Kidney capillary endothelial cell (primary cell): ENCODE measurements around the gene RGS2.

Experiments
- DNase-seq: peaks from one replicate; pipeline ENCODE4 v3.0.0-alpha.2; 2018; ENCODE audit warnings: low spot score

Gene RGS2

DNA sequence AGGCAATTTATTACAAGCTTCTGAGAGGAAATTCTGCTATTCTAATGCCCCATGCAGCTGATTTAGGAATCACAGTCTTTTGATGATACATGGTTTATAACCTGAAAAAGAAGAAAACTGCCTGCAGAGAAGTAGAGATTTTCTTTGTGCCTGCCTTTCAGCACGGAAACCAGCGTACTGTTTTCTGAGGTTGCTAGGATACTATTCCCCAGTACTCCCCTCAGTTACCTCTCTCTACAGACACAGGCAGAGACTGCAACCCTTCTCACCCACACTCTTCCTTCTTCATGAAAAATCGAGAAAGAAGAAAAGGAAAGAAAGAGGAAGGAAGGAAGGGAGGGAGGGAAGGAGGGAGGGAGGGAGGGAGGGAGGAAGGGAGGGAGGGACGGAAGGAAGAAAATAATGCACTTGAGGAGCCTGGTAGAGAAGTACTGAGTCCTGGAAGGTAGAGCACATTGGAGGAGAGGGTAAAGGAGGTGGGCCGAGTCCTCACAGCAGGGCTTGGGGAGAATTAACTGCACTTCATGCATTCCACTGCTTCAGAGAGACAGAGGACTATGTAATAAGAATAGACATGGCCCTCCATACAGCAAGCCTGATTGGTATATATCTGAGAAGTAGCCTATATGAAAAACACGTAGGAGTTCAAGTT, 21.9 kb downstream of the RGS2 start:
- no peak for DNase-seq

DNA sequence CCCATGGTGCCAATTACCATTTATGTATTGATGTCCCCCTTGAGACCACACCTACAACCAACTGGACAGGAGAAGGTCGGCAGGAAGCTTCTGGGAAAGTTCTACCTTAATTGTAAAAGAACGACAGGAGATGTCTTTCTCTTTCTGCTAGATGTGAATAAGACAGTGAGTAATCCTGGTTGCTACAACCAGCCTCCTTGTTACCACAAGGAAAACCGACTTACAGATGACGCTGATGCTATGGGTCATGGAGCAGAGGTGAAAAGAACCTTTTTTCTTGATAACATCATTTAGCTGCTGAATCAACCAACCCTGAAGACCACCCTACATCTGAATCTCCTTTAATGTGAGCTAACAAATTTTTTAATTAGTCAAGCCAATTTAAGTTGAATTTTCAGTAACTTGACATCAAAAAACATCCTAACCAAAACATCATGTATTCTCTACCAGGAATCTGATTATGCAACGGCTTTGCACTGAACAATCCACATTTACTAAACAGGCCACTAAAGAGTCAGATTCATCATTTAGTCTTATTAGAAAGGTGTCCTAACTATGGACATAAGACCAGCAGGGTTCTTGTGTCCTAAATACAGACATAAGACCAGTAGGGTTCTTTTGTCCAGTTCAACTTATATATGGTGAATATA, 23.0 kb downstream of the RGS2 start:
- no peak for DNase-seq

DNA sequence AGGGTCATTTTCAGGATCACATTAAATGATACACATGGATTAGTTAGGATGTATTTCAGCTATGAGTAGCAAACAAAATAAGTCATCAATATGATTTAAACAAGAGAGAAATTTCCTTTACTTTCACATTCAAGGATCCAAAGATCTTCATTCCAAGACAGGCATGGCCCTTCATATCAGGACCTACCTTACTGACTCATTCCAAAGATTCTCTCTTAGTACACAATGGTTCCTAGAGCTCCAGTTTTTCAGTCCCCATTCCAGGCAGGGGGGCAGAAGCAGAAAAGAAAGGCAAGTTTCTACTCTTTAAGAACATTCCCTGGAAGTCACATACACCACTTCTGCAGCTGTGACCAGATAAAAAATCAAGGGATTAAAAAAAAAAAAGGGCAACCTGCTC, 23.7 kb downstream of the RGS2 start:
- no peak for DNase-seq

DNA sequence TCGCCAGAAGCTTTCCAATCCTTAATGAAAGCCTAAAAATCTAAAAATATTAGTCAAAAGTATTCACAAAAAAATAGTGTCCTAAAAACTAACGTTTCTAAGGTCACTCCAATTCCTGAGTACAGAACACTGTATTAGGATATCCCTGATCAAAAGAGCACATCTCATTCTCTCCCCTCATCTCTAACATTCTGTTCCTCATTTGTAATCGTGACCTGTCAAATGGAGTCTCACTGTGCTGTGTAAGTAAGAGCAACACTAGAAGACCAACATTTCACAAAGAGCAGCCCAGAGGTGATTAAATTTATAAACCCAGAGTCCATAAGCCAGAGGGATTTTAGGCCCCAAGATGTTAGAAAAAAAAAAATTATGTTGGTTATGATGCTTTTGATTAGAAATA, 26.3 kb downstream of the RGS2 start:
- no peak for DNase-seq

DNA sequence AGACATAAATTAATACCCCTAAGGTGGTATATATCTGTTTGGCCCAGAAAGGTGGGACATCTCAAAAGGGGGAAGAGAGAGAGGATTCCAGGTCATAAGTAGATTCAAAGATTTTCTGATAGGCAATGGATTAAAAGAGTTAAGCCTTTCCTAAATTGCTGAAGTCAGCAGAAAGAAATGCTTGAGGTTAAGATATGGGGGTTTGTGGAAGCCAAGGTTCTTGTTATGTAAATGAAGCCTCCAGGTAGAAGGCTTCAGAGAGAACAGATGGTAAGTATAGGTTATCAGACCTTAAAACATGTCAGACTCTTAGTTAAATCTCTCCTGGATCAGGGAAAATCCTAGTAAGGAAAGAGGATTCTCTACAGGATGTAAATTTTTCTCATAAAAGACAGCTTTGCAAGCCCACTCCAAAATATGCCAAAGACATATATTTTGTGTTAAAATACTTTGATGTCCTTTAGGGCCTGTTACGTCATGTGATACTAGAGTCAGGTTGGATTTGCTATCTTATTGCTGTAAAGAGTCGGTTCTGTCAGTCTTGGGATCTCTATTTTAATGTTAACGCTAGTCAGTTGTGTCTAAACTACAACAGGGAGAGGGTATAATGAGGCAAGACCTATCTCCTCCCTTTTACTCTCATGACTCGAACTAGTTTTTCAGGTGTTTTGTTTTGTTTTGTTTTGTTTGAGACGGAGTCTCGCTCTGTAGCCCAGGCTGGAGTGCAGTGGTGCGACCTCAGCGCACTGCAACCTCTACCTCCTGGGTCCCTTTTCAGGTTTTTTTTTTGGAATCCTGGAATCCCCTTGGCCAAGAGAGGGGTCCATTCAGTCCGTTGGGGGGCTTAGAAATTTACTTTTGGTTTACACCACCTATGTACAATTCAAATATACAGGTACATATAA, 30.6 kb downstream of the RGS2 start:
- no peak for DNase-seq

DNA sequence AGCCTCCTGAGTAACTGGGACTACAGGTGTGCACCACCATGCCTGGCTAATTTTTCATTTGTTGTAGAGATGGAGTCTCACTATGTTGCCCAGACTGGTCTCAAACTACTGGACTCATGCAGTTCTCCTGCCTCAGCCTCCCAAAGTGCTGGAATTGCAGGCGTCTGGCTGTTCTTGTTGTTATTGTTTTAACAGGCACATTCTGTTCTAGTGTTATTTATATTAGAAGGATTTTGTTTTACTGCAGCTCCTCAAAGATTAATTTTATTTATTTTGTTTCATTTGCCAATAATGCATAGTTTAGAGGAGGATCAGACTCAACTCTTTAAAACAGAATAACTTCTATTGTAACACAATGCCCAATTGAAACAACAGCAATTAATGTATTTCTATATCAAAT, 35.5 kb downstream of the RGS2 start:
- DNase-seq, result no peak

DNA sequence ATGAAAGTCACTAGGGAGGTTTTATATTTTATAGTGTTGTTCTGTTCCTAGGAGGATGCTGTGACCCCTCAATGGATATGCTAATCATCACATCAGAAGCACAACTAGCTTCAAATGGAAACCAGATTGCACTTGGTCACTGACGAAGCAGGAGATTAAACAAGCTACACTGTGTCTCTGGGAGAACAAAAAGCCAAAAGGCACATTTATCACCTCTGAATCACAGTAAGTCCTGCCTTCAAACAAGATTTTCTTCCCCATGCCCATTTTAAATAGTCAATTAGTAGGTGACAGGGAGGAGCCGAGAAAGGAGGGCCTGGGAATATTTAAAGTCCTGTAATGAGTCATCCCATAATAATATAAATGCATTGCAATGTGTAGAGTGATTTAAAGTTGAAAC, 38.1 kb downstream of the RGS2 start:
- no peak for DNase-seq

DNA sequence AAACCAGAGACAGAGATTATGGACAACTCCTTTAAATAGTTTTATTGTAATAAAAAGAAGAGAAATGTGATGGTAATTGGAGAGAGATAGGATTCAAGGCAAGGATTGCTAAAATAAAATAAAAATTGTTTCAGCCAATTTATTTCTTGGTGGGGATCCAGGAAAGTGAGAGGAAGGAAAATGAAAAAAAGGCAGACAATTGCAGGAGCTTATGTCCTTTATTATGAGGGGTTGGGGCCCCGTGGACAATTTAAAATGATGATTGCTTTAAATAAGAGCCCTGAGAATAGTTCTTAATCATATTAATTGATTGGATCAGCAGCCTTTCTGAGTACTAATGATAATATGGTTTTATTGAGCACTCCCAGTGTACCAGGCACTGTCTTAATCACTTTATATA, 40.2 kb downstream of the RGS2 start:
- no peak for DNase-seq

DNA sequence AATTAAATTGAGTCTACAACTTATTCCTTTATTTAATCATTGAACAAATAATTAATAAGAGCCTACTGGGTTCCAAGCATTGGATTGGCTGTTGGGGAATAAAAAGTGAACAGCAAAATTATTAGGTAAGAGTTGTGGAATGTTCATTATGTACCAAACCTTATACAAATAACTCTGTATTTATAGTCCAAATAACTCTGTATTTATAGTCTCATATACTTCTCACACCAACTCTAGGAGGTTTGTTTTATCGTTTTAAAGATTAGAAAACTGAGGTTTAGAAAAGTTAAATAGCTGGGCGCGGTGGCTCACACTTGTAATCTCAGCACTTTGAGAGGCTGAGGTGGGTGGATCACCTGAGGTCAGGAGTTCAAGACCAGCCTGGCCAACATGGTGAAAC, 40.6 kb downstream of the RGS2 start:
- no peak for DNase-seq

DNA sequence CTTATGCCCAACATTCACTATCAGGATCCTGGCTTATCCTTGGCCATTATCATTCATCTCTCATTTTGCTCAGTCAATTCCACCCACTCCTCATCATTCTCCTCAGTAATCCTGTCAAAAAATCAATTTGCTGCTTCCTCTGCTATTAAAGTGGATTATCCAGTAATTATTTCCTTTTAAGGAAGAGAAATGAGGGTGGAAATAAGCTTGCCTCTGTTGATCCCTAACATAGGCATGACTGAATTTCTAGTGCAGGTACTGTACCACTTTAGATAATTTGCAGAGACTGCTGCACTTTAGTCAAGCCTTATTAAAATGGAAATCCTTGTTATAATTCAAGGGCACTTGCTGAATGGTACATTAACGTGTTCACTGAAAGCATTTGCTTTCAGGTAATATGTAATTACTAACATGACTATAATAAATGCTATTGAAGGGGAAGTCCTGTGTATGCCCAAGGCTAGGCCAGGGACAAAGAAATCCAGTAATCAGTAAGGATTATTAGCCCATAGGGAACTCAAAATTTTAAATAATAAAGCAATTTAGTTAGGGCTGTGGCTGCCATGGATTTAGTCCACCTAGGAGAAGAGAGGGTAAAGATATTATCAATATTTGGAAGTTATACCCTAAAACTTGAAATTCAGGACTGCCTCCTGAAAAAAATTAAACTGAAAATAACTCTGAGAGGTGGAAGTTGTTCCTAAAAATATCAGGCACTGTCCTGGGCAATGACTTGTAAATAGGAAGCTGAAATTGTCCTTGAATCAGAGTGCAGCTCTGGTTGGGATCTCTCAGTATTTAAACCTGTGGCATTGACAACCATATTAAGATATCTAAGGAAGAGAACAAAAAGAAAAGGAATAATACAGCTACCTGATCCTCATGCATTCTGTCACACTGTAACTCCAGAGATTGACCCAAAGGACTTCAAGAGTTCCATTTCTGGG, 43.4 kb downstream of the RGS2 start:
- no peak for DNase-seq

DNA sequence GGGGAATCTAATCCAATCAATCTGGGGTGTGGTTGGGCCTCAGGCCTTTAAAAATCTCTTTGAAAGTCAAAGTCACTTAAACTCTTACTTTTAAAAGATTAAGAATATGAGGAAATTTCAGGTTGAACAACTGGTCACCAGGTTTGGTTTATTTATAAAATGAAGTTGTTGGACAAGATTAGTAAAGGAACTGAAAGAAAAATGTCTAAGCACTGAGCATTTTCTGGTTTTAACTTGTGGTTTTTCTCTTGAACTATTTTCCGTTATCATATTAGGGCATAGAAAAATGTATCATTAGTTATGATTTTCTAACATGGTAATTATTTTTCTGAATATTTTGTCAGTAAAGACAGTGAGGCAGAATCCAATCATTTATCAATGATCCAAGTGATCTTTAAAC, 49.6 kb downstream of the RGS2 start:
- no peak for DNase-seq

DNA sequence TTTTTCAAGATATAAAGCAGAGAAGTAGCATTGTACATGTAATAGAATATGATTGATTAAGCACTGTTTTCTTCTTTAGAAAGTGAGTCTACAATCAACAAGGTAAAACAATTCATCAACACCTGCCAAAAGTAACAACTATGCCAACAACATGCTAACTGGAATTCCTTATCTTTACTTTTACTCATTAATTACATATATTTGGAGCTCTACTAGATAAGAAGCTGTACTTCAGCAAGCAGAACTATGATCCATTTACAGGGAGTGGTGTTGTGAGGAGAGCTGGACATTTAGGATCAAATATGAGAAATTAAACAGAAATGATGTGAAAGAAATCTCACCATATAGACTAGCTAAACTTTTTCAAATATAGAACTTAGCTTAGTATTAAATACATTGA, 51.0 kb downstream of the RGS2 start:
- no peak for DNase-seq

DNA sequence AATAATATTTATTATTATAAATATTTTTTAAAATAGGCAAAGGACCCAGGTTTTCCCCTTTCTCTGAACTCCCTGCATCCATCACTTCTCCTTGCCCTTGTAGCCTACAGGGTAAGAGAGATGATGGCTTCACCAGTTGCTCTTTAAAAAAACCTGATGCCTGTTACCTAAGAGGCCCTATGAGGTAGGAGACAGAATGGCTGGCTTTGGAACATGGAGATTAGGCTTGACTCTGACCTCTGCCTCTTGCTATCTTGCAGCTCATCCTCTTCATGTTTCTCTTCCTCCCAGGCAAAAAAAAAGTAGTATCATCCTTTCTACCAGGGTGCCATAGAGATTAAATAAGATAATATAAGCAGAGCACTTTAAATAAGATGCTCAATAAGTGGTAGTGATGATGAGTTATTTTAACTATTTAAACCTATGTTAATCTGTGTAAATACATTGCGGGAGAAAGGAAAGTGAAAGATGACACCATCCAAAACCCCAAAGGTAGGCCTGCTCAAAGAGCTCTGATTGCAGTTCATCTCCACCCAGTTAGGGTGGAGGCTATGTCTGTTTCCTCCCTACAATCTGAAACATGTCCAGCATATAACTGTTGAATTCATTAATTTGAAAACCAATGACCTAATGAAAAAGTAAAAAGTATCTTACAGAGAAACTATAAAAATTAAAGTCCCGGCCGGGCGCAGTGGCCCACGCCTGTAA, 51.8 kb downstream of the RGS2 start:
- DNase-seq, result no peak

DNA sequence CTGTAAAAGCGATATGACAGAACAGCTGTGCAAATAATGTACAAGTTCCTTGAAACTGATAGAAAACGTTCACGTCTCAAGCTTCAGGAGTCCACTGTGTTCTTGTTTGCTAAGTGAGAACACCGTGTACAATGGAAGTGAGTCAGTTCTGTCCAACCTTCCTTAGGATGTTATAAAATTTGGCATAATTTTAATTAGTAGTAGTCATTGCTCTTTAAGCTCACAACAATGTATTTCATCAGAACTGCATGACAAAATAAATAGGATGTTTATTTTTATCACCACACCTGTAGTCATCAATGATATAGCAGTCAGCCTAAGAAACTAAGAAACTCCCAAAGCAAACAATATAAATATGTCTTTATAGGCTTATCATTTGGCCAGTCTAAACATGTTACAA, 53.0 kb downstream of the RGS2 start:
- no peak for DNase-seq
